NCI-H524 treated with DMSO at 0.1 percent for 48 hours (cell line): ENCODE measurements around the gene MYPN.
"Not testable (repeated sequence)": the region's sequence is repeated elsewhere in the genome, so short reads cannot be mapped to it uniquely, and the experiment has no call there.

ENCODE experiments used
- DNase-seq: peaks from one replicate; lab custom pipeline; 2025; lab: John Stamatoyannopoulos, UW

MYPN gene

GRCh38 chr10:68135922-68136792 lies 26.9 kb downstream of the MYPN start:
- no peak for DNase-seq

DNA sequence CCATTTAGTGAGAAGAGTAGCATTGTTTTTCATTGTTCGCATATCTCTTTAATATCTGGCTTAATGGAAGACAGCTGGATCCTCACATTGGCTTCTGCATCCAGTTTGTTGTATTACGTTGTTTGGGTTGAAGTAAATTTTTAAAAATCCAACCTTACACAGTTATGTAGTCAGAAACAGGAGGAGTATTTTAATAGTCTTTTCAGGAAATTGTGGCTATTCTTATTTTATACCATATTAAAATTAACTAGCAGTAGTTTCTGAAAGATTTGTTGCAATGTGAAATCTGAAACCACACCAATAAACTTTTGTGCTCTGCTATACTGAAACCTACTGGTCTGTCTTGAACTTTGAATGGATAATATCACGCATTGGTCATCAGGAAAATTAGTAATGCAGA lies 27.9 kb downstream of the MYPN start:
- no peak for DNase-seq

GRCh38 chr10:68138526-68138925 lies 29.2 kb downstream of the MYPN start:
- no peak for DNase-seq

DNA sequence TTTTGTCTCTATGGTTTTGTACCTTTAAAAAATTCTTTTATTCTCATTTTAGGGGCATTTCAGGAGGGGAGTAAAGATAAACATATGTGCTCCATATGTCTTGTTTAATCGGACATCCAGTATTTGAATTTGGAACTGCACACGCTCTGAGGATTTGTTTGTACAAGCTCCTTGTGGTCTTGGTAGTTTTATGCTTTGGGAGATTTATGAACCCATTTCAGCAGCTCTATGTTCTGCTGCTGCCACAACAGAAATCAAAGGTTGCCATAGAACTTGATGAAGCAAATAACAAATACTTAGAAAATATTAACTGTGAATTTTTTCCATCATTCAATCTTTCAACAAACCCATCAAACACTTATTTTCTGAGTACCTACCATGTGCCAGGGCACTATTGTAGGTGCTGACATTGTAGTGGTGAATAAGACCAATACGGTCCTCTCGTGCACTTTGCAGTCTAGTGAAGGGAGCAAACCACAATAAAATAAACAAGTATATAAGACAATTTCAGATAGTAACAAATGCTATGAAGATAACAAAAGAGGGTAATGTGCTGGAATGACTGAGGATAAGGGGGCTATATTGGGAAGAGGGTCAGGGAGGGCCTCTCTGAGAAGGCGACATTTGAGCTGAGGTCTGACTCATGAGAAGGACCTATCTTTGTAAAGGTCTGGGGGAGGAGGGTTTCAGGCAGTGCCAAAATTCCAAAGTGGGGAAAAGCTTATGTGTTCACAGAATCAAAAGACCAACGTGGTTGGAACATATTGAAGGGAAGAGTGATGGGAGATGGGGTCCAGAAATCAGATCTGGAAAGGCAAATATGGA lies 30.4 kb downstream of the MYPN start:
- DNase-seq, result no peak

DNA sequence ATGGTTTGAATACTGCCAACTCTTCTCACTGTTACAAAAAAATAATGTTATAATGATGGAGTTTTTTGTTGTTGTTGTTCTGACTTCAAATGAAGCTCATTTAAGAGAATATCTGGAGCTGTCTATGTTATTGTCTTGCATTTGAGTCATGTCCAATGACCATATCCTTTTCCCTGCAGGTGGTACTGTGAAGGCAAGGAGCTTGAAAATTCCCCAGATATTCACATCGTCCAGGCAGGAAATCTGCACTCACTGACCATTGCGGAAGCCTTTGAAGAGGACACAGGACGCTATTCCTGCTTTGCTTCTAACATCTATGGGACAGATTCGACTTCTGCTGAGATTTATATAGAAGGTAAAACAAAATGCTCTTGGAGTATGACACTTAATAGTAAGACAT lies 33.5 kb downstream of the MYPN start:
- DNase-seq, result no peak

GRCh38 chr10:68144709-68145108 lies 35.4 kb downstream of the MYPN start:
- no peak for DNase-seq

DNA sequence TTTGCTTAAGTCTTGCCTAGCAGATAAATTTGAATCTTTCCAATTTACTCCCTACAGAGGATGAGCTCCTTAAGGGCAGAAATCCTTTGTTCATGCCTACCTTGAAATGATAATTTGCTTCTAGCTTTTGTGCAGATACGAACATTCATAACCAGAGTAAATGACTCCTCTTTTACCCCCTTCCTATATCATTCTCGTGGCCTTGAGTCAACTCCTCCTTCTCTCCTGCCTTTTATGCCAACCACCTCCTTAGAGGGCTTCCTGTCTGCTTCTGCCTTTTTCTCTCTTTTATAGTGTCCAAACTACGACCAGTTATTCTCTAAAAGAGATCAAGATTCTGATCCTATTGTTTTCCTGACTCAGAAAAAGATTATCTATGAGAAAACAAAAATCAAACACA lies 36.4 kb downstream of the MYPN start:
- no peak for DNase-seq

- DNase-seq, result no peak
These were observed 36.8 kb downstream of the MYPN start for GRCh38 chr10:68146133-68146532.

DNA sequence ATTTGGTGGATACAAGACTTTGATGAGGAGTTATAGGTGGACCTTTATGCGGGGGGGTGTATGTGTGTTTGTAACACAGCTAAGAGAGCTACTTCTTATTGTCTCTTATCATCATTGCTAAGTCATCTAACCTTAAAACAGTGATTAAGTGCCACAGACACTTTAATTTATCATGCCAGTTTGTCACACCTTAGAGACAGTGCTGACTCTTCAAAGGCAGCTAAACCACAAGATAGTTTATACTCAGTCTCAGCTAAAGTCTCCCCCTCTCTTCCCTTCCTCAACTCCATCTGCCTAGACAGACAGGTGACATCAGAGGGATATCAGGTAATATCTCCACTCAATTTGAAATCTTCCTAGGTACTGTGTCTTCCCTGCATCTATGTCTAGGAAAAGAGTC lies 42.2 kb downstream of the MYPN start:
- DNase-seq, result no peak

- DNase-seq, result no peak
These were observed 44.4 kb downstream of the MYPN start for GRCh38 chr10:68153473-68154210.

GRCh38 chr10:68154211-68154497 lies 44.9 kb downstream of the MYPN start:
- DNase-seq, result no peak

DNA sequence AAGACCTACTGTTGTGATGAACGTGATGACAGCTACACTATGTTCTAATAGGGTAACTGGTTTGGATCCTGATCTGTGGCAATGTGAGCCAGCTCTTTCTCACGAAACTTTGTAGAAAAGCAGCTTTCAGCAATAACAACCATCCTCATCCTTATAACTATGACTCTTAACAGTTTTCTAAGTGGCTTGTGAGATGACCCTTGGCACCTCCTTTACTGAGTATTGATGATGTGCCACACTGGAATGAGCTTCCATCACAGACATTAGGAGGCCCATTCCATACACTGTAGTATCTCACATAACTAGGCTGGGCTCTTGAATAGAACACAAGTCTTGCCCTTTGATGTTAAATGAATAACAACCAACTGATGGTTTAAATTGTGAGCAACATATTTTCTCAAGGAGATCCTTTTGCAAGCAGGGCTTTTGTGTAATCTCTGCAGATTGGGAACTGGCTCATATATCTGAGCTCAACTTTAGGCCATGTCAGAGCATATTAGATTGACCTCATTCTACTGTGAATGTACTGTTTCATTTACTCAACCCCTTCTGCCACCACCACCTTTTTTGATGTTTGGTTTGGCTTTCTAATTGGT lies 46.4 kb downstream of the MYPN start:
- DNase-seq, result no peak

GRCh38 chr10:68156373-68157185 lies 47.3 kb downstream of the MYPN start:
- DNase-seq, result no peak

DNA sequence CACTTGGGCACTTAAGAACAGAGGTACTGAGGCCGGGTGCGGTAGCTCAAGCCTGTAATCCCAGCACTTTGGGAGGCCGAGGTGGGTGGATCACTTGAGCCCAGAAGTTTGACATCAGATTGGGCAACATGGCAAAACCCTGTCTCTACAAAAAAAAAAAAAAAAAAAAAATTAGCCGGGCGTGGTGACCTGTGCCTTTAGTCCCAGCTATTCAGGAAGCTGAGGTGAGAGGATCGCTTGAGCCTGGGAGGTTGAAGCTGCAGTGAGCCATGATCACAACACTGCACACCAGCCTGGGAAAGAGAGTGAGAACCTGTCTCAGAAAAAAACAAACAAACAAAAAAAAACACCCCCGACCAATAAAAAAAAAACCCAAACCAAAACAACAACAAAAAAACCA lies 48.2 kb downstream of the MYPN start:
- not testable (repeated sequence) for DNase-seq

DNA sequence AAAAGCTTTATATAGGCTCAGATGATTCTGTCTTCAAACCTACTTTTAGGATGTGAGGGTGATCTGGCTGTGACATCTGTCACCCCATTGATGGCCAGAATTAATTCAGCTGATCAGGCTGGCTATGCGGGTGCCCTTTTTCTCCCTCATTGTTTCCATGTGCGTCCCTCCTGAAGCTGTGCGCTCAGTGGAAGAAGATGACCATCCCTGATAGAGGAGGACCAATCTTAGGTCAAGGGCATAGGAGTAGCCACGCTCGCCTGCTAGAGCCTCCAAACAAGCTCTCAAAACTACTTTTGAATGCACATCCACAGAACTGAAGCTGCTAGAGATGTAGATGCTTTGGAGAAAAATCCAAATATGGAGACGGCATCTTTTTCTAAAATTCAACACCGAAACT lies 48.7 kb downstream of the MYPN start:
- no peak for DNase-seq

- no peak for DNase-seq
These were observed 54.4 kb downstream of the MYPN start for GRCh38 chr10:68163735-68164134.

DNA sequence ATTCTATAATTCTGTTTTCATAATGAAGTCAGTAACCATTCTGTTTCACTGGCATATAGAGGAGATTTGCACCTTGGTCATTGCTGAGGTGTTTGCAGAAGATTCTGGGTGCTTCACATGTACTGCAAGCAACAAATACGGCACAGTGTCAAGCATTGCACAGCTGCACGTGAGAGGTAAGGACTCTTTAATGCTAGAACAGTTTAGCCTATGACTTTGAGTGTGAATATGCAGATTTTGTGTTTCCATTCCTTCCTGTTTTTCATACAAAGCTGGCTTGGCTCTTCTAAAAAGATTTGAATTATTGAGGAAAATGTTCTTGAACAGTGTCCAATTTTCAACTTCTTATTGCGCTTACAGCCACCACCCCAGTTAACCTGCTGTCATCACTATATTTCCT lies 56.4 kb downstream of the MYPN start:
- no peak for DNase-seq

DNA sequence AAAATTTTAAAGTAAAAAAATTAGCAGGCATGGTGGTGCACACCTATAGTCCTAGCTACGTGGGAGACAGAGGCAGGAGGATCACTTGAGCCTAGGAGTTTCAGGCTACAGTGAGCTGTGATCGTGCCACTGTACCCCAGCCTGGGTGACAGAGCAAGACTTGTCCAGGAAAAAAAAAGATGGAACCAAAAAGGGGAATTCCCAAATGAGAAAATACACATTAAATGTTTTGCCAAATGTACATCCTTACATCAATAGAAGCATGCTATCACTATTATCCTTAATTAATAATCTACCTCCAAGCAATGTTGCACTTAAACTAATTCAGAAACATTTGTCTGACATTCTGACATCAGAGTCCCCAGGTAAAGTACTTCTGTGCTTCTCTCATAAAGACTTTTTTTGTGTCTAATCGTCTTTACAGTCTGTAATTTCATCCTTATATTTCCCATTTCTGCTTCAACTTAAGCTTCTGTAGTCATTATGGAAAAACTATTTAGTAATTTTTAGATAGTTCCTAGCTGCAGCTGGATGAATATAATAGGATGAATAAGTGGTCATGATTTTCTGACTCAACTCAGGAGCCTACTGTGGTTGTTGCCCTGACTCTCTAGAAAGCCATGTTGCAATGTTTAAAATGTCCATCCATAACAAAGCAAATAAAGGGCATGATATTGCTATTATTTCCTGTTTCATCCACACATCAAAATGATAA lies 57.7 kb downstream of the MYPN start:
- no peak for DNase-seq

GRCh38 chr10:68167586-68168189 lies 58.4 kb downstream of the MYPN start:
- no peak for DNase-seq

DNA sequence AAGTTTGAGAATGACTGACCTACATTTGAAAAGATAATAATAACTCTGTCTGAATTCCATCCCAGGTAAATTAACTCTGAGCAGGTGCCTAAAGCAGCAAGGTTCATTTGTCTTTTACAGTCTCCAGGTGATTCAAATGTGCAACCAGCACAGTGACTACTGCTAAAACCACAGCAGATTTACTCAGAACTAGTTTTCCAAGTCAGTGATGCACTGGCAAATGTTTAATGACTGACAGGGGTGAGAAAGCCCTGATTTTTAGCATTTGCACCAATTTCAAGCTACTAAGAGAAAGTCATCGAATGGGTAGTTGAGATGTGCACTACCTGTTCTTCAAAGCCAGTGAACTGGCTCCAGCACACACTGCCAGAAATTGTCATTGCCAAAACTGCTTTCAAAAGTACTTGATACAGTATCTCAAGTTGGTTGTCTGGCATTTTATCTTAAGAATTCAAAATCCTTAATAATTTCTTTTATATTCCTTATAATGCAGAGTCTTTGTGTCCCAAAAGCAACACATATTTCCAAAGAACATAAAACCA lies 62.3 kb downstream of the MYPN start:
- DNase-seq, result no peak
